OCI-LY7 (cell line): Measurements from ENCODE around the gene GAK. TPM values are rescaled to one million over a fixed set of nuclear protein-coding genes. Genes with fewer than 3 reads are reported as not detected.
A peak's percentile ranks its signal among the peaks of the same experiment; 100 is the strongest.

Experiments used
- BruUV-seq: library from RNA; stranded (reverse); fragments of 400-500 nt; replicated peaks from 2 replicates; lab custom pipeline; 2021; lab: Mats Ljungman, UMichigan
- CTCF ChIA-PET: fragments of 300-600 bp; sonication (Branson Sonifier 250); formaldehyde crosslinking; loops from one replicate; lab custom pipeline; 2022; ENCODE audit warnings: antibody characterized with exemption; ENCODE audit not compliant: unreplicated experiment; lab: Charles Lee
- POLR2A ChIA-PET: fragments of 300-600 bp; sonication (Branson Sonifier 250); formaldehyde crosslinking; loops from one replicate; lab custom pipeline; 2022; ENCODE audit warnings: antibody characterized with exemption; lab: Charles Lee
- DNase-seq: peaks from one replicate; pipeline ENCODE4 v3.0.0-alpha.2; 2015; ENCODE audit warnings: low spot score
- H2AFZ ChIP-seq: fragments of 200-600 bp; sonication (generic), shearing (Covaris generic); 2 replicates; pipeline ENCODE4 v1.6.1; 2014; ENCODE audit warnings: mild to moderate bottlenecking, antibody characterized with exemption, low read length, moderate library complexity
- H3K27ac ChIP-seq: fragments of 200-600 bp; sonication (generic); 2 replicates; pipeline ENCODE4 v1.5.1; 2014; ENCODE audit warnings: mixed run types, low read depth, mild to moderate bottlenecking, moderate library complexity, low read length, inconsistent platforms; ENCODE audit not compliant: poor library complexity, severe bottlenecking
- H3K36me3 ChIP-seq: fragments of 200-600 bp; sonication (generic); 2 replicates; pipeline ENCODE4 v1.6.1; 2014; ENCODE audit warnings: mild to moderate bottlenecking, antibody characterized with exemption, low read length, moderate library complexity, mixed read lengths; ENCODE audit not compliant: insufficient read depth
- H3K4me1 ChIP-seq: fragments of 200-600 bp; sonication (generic); 2 replicates; pipeline ENCODE4 v1.5.1; 2014; ENCODE audit warnings: mild to moderate bottlenecking, low read length; ENCODE audit not compliant: insufficient read depth, poor library complexity, severe bottlenecking
- H3K4me2 ChIP-seq: fragments of 200-600 bp; sonication (generic); 2 replicates; pipeline ENCODE4 v1.6.1; 2014; ENCODE audit warnings: mild to moderate bottlenecking, low read length
- H3K4me3 ChIP-seq: fragments of 200-600 bp; sonication (generic); 2 replicates; pipeline ENCODE4 v1.5.1; 2014; ENCODE audit warnings: mild to moderate bottlenecking, low read depth, low read length; ENCODE audit not compliant: poor library complexity, severe bottlenecking
- H3K79me2 ChIP-seq: fragments of 200-600 bp; sonication (generic); 2 replicates; pipeline ENCODE4 v1.6.1; 2016; ENCODE audit warnings: low read depth, mild to moderate bottlenecking, low read length, moderate library complexity, mixed read lengths; ENCODE audit not compliant: insufficient read depth
- H3K9me2 ChIP-seq: fragments of 200-600 bp; sonication (generic); 2 replicates; pipeline ENCODE4 v1.6.1; 2016; ENCODE audit warnings: mild to moderate bottlenecking, low read length, mixed read lengths; ENCODE audit not compliant: insufficient read depth
- H3K9me3 ChIP-seq: fragments of 200-600 bp; sonication (generic); 2 replicates; pipeline ENCODE4 v1.6.1; 2014; ENCODE audit warnings: mild to moderate bottlenecking, mixed run types, low read length, mixed read lengths
- H4K20me1 ChIP-seq: fragments of 200-600 bp; sonication (generic); 2 replicates; pipeline ENCODE4 v1.6.1; 2014; ENCODE audit warnings: mild to moderate bottlenecking, antibody characterized with exemption, low read length, moderate library complexity, mixed read lengths; ENCODE audit not compliant: insufficient read depth
- EZH2phosphoT487 ChIP-seq: fragments of 200-600 bp; sonication (generic); IDR thresholded peaks from 2 replicates; pipeline ENCODE4 v1.6.1; 2018; ENCODE audit warnings: low read depth, borderline replicate concordance, mild to moderate bottlenecking, mixed run types, antibody characterized with exemption, low read length, moderate library complexity, mixed read lengths
- intact Hi-C: fragments of 100-400 bp; cut with micrococcal nuclease; formaldehyde crosslinking; loops from one replicate; pipeline ENCODE4 v1.10.0; 2022; ENCODE audit not compliant: unreplicated experiment
- total RNA-seq, 2 experiments: library from RNA; depleted of rRNA in 1 of 2; stranded (reverse); fragments of >200 nt in 1 of 2; shearing (Covaris generic) in 1 of 2; gene quantifications; 2 replicates each; pipeline ENCODE4 v1.2.3, GENCODE V29; 2014 to 2022
- TF ChIP-seq, protein P1 (sequence below): fragments of 200-600 bp; sonication (generic); conservative IDR thresholded peaks from 2 replicates; pipeline ENCODE4 v1.5.1; 2014; ENCODE audit warnings: mild to moderate bottlenecking, antibody characterized with exemption, low read length, moderate library complexity, mixed read lengths

The GAK gene
- total RNA-seq, 2 experiments from 2014 or later = 86.1 to 107 TPM

- no TSS peak for BruUV-seq
- peak overlapping the region; percentile 89 for H3K4me2 ChIP-seq
- H3K79me2 ChIP-seq = peaks cover 36% of the 10 kb centered on the region
- H3K9me3 ChIP-seq = no peaks in the 10 kb centered on the region
- H3K9me2 ChIP-seq = no peaks in the 10 kb centered on the region
- H3K4me3 ChIP-seq = peak overlapping the region; percentile 93
- peak overlapping the region; percentile 36 for H3K27ac ChIP-seq
- peak; percentile 11 for DNase-seq
- peaks cover 20% of the 10 kb centered on the region for H4K20me1 ChIP-seq
- TF ChIP-seq, protein P1, sequence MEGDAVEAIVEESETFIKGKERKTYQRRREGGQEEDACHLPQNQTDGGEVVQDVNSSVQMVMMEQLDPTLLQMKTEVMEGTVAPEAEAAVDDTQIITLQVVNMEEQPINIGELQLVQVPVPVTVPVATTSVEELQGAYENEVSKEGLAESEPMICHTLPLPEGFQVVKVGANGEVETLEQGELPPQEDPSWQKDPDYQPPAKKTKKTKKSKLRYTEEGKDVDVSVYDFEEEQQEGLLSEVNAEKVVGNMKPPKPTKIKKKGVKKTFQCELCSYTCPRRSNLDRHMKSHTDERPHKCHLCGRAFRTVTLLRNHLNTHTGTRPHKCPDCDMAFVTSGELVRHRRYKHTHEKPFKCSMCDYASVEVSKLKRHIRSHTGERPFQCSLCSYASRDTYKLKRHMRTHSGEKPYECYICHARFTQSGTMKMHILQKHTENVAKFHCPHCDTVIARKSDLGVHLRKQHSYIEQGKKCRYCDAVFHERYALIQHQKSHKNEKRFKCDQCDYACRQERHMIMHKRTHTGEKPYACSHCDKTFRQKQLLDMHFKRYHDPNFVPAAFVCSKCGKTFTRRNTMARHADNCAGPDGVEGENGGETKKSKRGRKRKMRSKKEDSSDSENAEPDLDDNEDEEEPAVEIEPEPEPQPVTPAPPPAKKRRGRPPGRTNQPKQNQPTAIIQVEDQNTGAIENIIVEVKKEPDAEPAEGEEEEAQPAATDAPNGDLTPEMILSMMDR = no peak
- TF ChIP-seq EZH2phosphoT487 = no peak
- CTCF ChIA-PET = no interaction called here
- intact Hi-C loops = no loop called here
- H2AFZ ChIP-seq = peak overlapping the region; percentile 29; the same call in 1 of the 2 replicates
- POLR2A ChIA-PET = interaction anchor here (1.9 kb wide), 1 partner anchor 10 kb away, joined by 5 read pairs; no protein-coding TSS in a partner anchor
- peaks cover under 1% of the 10 kb centered on the region; the same call in 1 of the 2 replicates for H3K36me3 ChIP-seq
- H3K4me1 ChIP-seq = peaks cover 43% of the 10 kb centered on the region
These were observed 739 bp downstream of the GAK start for GRCh38 chr4:931194-931959.

- Histone ChIP-seq H3K9me3 (no peaks in the 10 kb centered on the region), H3K79me2 (peaks cover 42% of the 10 kb centered on the region), H4K20me1 (peaks cover 20% of the 10 kb centered on the region), H3K27ac (no peak overlapping the region), H2AFZ (no peak overlapping the region), H3K4me3 (peak overlapping the region; percentile 93), H3K4me2 (peak overlapping the region; percentile 89), H3K4me1 (peaks cover 43% of the 10 kb centered on the region), H3K36me3 (peaks cover 5% of the 10 kb centered on the region; the same call in 1 of the 2 replicates), H3K9me2 (no peaks in the 10 kb centered on the region)
- ChIA-PET CTCF (no interaction called here), POLR2A (interaction anchor here (1.9 kb wide), 1 partner anchor 9 kb away, joined by 5 read pairs; no protein-coding TSS in a partner anchor)
- TF ChIP-seq EZH2phosphoT487 = no peak
- TF ChIP-seq, protein P1 = no peak
- DNase-seq = no peak
- intact Hi-C loops = no loop called here
- BruUV-seq = no TSS peak
These were observed 1.3 kb downstream of the GAK start for GRCh38 chr4:930827-931193.
